DND-41 (cell line): ENCODE results near the gene GRIN3B.

Experiments
- EZH2 ChIP-seq: IDR thresholded peaks from 3 replicates; pipeline ENCODE4 v1.6.1; 2012; ENCODE audit warnings: borderline replicate concordance, low read depth, mild to moderate bottlenecking, moderate library complexity, low read length, inconsistent platforms; ENCODE audit not compliant: severe bottlenecking
- TF ChIP-seq, protein P1 (sequence below): IDR thresholded peaks from 2 replicates; pipeline ENCODE4 v1.5.1; 2012; ENCODE audit warnings: borderline replicate concordance, low read length, moderate library complexity, mild to moderate bottlenecking; ENCODE audit not compliant: poor library complexity, severe bottlenecking; ENCODE audit errors: extremely low read depth

DNA sequence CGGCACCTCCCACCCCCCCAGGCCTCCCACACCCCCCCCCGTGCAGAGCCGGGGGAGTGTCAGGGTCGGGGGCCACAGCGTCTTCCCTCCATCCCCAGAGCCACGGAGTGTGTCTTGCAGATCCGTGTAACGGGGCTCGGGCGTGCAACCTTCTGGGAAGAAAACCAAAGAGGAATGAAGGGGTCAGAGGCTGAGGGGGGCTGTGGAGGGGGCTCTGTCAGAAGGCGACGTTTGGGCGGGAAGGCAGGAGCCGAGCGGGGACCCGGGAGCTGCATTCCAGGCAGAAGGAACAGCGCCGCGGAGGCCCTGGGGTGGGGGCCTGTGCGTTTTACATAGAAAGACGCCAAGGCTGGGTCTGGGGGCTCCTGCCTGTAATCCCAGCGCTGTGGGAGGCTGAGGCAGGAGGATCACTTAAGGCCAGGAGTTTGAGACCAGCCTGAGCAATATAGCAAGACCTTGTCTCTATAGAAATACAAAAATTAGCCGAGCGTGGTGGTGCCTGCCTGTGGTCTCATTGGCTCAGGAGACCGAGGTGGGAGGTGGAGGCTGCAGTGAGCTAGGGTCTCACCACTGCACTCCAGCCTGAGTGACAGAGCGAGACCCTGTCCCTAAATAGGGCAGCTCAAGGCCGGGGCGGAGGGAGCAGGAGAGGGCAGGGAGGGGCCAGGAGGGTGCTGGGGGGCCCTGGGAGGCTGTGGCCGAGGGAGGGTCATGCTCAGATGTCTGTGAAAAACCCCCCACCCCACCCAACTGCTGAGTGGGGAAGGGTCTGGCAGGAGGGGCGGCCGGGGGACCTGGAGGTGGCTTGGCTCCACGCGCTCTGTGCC lies 46.6 kb upstream of the GRIN3B start:
- no peak for TF ChIP-seq EZH2
- TF ChIP-seq, protein P1, sequence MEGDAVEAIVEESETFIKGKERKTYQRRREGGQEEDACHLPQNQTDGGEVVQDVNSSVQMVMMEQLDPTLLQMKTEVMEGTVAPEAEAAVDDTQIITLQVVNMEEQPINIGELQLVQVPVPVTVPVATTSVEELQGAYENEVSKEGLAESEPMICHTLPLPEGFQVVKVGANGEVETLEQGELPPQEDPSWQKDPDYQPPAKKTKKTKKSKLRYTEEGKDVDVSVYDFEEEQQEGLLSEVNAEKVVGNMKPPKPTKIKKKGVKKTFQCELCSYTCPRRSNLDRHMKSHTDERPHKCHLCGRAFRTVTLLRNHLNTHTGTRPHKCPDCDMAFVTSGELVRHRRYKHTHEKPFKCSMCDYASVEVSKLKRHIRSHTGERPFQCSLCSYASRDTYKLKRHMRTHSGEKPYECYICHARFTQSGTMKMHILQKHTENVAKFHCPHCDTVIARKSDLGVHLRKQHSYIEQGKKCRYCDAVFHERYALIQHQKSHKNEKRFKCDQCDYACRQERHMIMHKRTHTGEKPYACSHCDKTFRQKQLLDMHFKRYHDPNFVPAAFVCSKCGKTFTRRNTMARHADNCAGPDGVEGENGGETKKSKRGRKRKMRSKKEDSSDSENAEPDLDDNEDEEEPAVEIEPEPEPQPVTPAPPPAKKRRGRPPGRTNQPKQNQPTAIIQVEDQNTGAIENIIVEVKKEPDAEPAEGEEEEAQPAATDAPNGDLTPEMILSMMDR: no peak
